IMR-90 (cell line): ENCODE results near the gene KYAT1. TPM values are rescaled to one million over a fixed set of nuclear protein-coding genes. Genes with fewer than 3 reads are reported as not detected.

ENCODE experiments used
- ATAC-seq: fragments of 200-7000 bp; cut with Tn5 transposase; 2 replicates; pipeline ENCODE4 v1.9.1; 2020; ENCODE audit warnings: low read depth, mild to moderate bottlenecking, moderate library complexity
- BruUV-seq: library from RNA; stranded (reverse); fragments of 400-500 nt; replicated peaks from 2 replicates; lab custom pipeline; 2021; lab: Mats Ljungman, UMichigan
- CTCF ChIA-PET: fragments of 300-600 bp; formaldehyde crosslinking; extraction: SDS; loops from one replicate; lab custom pipeline; 2021; ENCODE audit warnings: antibody characterized with exemption; lab: Yijun Ruan, JAX
- POLR2A ChIA-PET: fragments of 300-600 bp; sonication (Branson Sonifier 250); formaldehyde crosslinking; loops from one replicate; lab custom pipeline; 2022; ENCODE audit warnings: antibody characterized with exemption; ENCODE audit not compliant: unreplicated experiment; lab: Charles Lee
- DNase-seq: peaks from one replicate; pipeline ENCODE4 v3.0.0; 2013
- H2AFZ ChIP-seq: replicated peaks from 2 replicates; pipeline ENCODE3; 2013; ENCODE audit warnings: low read length, mild to moderate bottlenecking; ENCODE audit not compliant: poor library complexity
- H2AK5ac ChIP-seq: 2 replicates; pipeline ENCODE4 v1.6.1; 2013; ENCODE audit warnings: low read depth, low read length, inconsistent platforms
- H2AK9ac ChIP-seq: replicated peaks from 2 replicates; pipeline ENCODE3; 2013; ENCODE audit warnings: mild to moderate bottlenecking, low read depth, low read length, moderate library complexity; ENCODE audit not compliant: poor library complexity
- H2BK120ac ChIP-seq: 2 replicates; pipeline ENCODE4 v1.6.1; 2013; ENCODE audit warnings: low read depth, low read length, inconsistent platforms
- H2BK15ac ChIP-seq: 3 replicates; pipeline ENCODE4 v1.6.1; 2013; ENCODE audit warnings: low read depth, low read length, inconsistent platforms
- H2BK20ac ChIP-seq: 2 replicates; pipeline ENCODE4 v1.6.1; 2013; ENCODE audit warnings: low read depth, mild to moderate bottlenecking, inconsistent platforms, low read length, moderate library complexity
- H2BK5ac ChIP-seq: 2 replicates; pipeline ENCODE4 v1.6.1; 2013; ENCODE audit warnings: mild to moderate bottlenecking, low read depth, low read length, inconsistent platforms; ENCODE audit not compliant: poor library complexity, severe bottlenecking
- H3K14ac ChIP-seq: replicated peaks from 2 replicates; pipeline ENCODE4 v1.6.1; 2013; ENCODE audit warnings: low read depth, low read length, inconsistent platforms
- H3K18ac ChIP-seq: 2 replicates; pipeline ENCODE4 v1.6.1; 2013; ENCODE audit warnings: low read depth, low read length, control low read depth
- H3K23ac ChIP-seq: 2 replicates; pipeline ENCODE4 v1.6.1; 2013; ENCODE audit warnings: low read depth, low read length, inconsistent platforms
- H3K27ac ChIP-seq: 2 replicates; pipeline ENCODE4 v1.5.1; 2013; ENCODE audit warnings: mild to moderate bottlenecking, control low read depth, low read length; ENCODE audit not compliant: insufficient read depth
- H3K27me3 ChIP-seq: 2 replicates; pipeline ENCODE4 v1.6.1; 2013; ENCODE audit warnings: low read length; ENCODE audit not compliant: control insufficient read depth, insufficient read depth
- H3K36me3 ChIP-seq: 2 replicates; pipeline ENCODE4 v1.6.1; 2013; ENCODE audit warnings: low read length, mixed read lengths; ENCODE audit not compliant: control insufficient read depth, insufficient read depth
- H3K4ac ChIP-seq: 2 replicates; pipeline ENCODE4 v1.6.1; 2013; ENCODE audit warnings: low read depth, low read length, inconsistent platforms
- H3K4me1 ChIP-seq: 2 replicates; pipeline ENCODE4 v1.6.1; 2013; ENCODE audit warnings: low read length, mixed read lengths; ENCODE audit not compliant: control insufficient read depth, insufficient read depth
- H3K4me2 ChIP-seq: 2 replicates; pipeline ENCODE4 v1.6.1; 2013; ENCODE audit warnings: low read depth, mild to moderate bottlenecking, control low read depth, low read length, moderate library complexity
- H3K4me3 ChIP-seq: 2 replicates; pipeline ENCODE4 v1.5.1; 2013; ENCODE audit warnings: low read depth, mild to moderate bottlenecking, control low read depth, low read length, moderate library complexity; ENCODE audit not compliant: insufficient read depth
- H3K56ac ChIP-seq: 2 replicates; pipeline ENCODE4 v1.6.1; 2013; ENCODE audit warnings: low read length, inconsistent platforms; ENCODE audit not compliant: insufficient read depth; ENCODE audit errors: extremely low read depth
- H3K79me1 ChIP-seq, 2 experiments: 2 replicates each; pipeline ENCODE4 v1.6.1; 2013; ENCODE audit warnings: low read length in 2 of 2, inconsistent platforms in 1 of 2, low read depth in 1 of 2
- H3K9ac ChIP-seq: 2 replicates; pipeline ENCODE4 v1.6.1; 2013; ENCODE audit warnings: low read depth, low read length, control low read depth
- H3K9me1 ChIP-seq: 2 replicates; pipeline ENCODE4 v1.6.1; 2013; ENCODE audit warnings: low read length, inconsistent platforms; ENCODE audit not compliant: insufficient read depth
- H3K9me3 ChIP-seq: 2 replicates; pipeline ENCODE4 v1.6.1; 2013; ENCODE audit warnings: low read length; ENCODE audit not compliant: control insufficient read depth, insufficient read depth
- H4K20me1 ChIP-seq: 2 replicates; pipeline ENCODE4 v1.6.1; 2013; ENCODE audit warnings: low read length, inconsistent platforms; ENCODE audit not compliant: insufficient read depth
- H4K5ac ChIP-seq: 2 replicates; pipeline ENCODE4 v1.6.1; 2013; ENCODE audit warnings: mild to moderate bottlenecking, low read depth, low read length, control low read depth
- H4K8ac ChIP-seq, 2 experiments: 2 replicates each; pipeline ENCODE4 v1.6.1; 2013; ENCODE audit warnings: low read depth in 2 of 2, low read length in 2 of 2, control low read depth in 1 of 2, inconsistent platforms in 1 of 2
- H4K91ac ChIP-seq: 2 replicates; pipeline ENCODE4 v1.6.1; 2013; ENCODE audit warnings: low read depth, low read length, inconsistent platforms; ENCODE audit not compliant: insufficient read depth
- BHLHE40 ChIP-seq: fragments of 150-350 bp; IDR thresholded peaks from 2 replicates; pipeline ENCODE4 v1.6.1; 2016; ENCODE audit warnings: mild to moderate bottlenecking, low read depth, low read length
- CEBPB ChIP-seq: IDR thresholded peaks from 2 replicates; pipeline ENCODE4 v1.6.1; 2012; ENCODE audit warnings: low read depth, low read length, improper control_type of control experiment
- CHD1 ChIP-seq: IDR thresholded peaks from 2 replicates; pipeline ENCODE4 v1.6.1; 2012; ENCODE audit warnings: low read depth, low read length, improper control_type of control experiment
- FOS ChIP-seq: fragments of 150-350 bp; IDR thresholded peaks from 2 replicates; pipeline ENCODE4 v1.6.1; 2016; ENCODE audit warnings: low read depth, low read length
- MAZ ChIP-seq: IDR thresholded peaks from 2 replicates; pipeline ENCODE4 v1.6.1; 2012; ENCODE audit warnings: low read depth, mild to moderate bottlenecking, low read length, improper control_type of control experiment, moderate library complexity, borderline replicate concordance
- MXI1 ChIP-seq: IDR thresholded peaks from 2 replicates; pipeline ENCODE4 v1.6.1; 2012; ENCODE audit warnings: low read depth, mild to moderate bottlenecking, low read length, moderate library complexity, borderline replicate concordance
- POLR2A ChIP-seq: IDR thresholded peaks from 2 replicates; pipeline ENCODE4 v1.6.1; 2012; ENCODE audit warnings: mild to moderate bottlenecking, low read depth, low read length
- RAD21 ChIP-seq: IDR thresholded peaks from 2 replicates; pipeline ENCODE4 v1.6.1; 2012; ENCODE audit warnings: low read length, improper control_type of control experiment
- RCOR1 ChIP-seq: IDR thresholded peaks from 2 replicates; pipeline ENCODE4 v1.6.1; 2012; ENCODE audit warnings: mild to moderate bottlenecking, low read length, improper control_type of control experiment; ENCODE audit not compliant: insufficient replicate concordance
- RFX5 ChIP-seq: IDR thresholded peaks from 2 replicates; pipeline ENCODE4 v1.8.0; 2012; ENCODE audit warnings: low read depth, mild to moderate bottlenecking, low read length, moderate library complexity
- SMC3 ChIP-seq: fragments of 150-350 bp; IDR thresholded peaks from 2 replicates; pipeline ENCODE4 v1.6.1; 2016; ENCODE audit warnings: low read depth, mild to moderate bottlenecking, antibody characterized with exemption, low read length, moderate library complexity
- WGBS, 2 experiments: methylation state at CpG; one replicate each; pipeline versions ENCODE4 v1.1.5 to v1.1.7; 2013; ENCODE audit warnings: missing lambda C conversion rate in 2 of 2; ENCODE audit not compliant: insufficient read length in 1 of 2; ENCODE audit errors: extremely low coverage in 2 of 2; 5-methylcytosine and 5-hydroxymethylcytosine counted together
- dilution Hi-C: fragments of 300-500 bp; cut with HindIII; formaldehyde crosslinking; loops from one replicate; pipeline ENCODE4 v1.14.3; 2018; ENCODE audit warnings: low sequenced_read_pairs; ENCODE audit not compliant: unreplicated experiment
- in situ Hi-C: fragments of 300-500 bp; cut with MboI; formaldehyde crosslinking; loops from 3 replicates; pipeline ENCODE4 v1.14.3; 2019; ENCODE audit warnings: low sequenced_read_pairs, inconsistent platforms, mixed read lengths
- intact Hi-C: fragments of 100-400 bp; cut with micrococcal nuclease; formaldehyde crosslinking; loops from 2 replicates; pipeline ENCODE4 v1.10.0; 2022
- polyA plus RNA-seq, 3 experiments: library from polyadenylated mRNA; depleted of rRNA; stranded (reverse); fragments of >200 nt; gene quantifications; 2 replicates each; pipeline ENCODE4 v1.2.3, GENCODE V29; 2012; ENCODE audit warnings: low replicate concordance in 1 of 3
- total RNA-seq: library from RNA; depleted of rRNA; stranded (reverse); fragments of >200 nt; gene quantifications from 2 replicates; pipeline ENCODE4 v1.2.3, GENCODE V29; 2012
- TF ChIP-seq, protein P1 (sequence below): conservative IDR thresholded peaks from 2 replicates; pipeline ENCODE4 v1.5.1; 2012; ENCODE audit warnings: mild to moderate bottlenecking, low read depth, low read length, improper control_type of control experiment

Gene KYAT1
- total and polyA plus RNA-seq, 2 of the 4 experiments (the other 2 are of a cell fraction): 6.8 to 9.5 TPM

DNA sequence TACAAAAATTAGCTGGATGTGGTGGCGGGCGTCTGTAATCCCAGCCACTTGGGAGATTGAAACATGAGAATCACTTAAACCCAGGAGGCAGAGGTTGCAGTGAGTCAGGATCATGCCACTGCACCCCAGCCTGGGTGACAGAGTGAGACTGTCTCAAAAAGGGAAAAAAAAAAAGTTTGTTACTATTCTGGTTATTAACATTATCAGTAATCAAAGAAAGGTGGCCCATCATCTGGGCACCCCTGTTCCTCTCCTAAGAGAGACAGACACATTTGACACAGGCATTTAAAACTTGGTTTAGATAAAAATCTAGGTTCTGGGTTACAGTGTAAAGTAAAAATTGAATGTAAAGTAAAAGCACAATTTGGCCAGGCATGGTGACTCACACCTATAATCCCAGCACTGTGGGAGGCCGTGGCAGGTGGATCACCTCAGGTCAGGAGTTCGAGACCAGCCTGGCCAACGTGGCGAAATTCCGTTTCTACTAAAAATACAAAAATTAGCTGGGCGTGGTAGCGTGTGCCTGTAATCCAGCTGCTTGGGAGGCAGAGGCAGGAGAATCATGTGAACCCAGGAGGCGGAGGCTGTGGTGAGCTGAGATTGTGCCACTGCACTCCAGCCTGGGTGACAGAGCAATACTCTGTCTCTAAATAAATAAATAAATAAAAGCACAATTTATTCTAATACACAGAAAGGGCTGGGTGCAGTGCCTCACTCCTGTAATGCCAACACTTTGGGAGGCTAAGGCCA is 22.3 kb upstream of the KYAT1 start:
- H3K18ac ChIP-seq: no peak overlapping the region
- BruUV-seq: no TSS peak
- no peak overlapping the region for H2BK120ac ChIP-seq
- H4K8ac ChIP-seq: peak overlapping the region in 1 of 2 experiments; percentile 34; a peak in 1 of 4 replicates
- H3K9me1 ChIP-seq: peaks cover 11% of the 10 kb centered on the region
- H2AK5ac ChIP-seq: peak overlapping the region; percentile 5; the same call in 1 of the 2 replicates
- ATAC-seq (peak; percentile 40; the same call in 1 of the 2 replicates), DNase-seq (peak; percentile 40)
- H3K23ac ChIP-seq: no peak overlapping the region
- in situ Hi-C loops (no loop called here), dilution Hi-C loops (no loop called here), intact Hi-C loops (no loop called here)
- no peak overlapping the region for H2BK20ac ChIP-seq
- peaks cover 21 to 81% of the 10 kb centered on the region in 2 experiments; a peak in 3 of 4 replicates for H3K79me1 ChIP-seq
- H2AFZ ChIP-seq: no peak overlapping the region
- H3K56ac ChIP-seq: no peak overlapping the region
- peaks cover 28% of the 10 kb centered on the region for H3K36me3 ChIP-seq
- 90% methylated on average over 4 of the region's 10 CpGs; no CpG with 5 or more reads in 1 of the 2 experiments for WGBS, 2 experiments
- no peak overlapping the region for H3K4me3 ChIP-seq
- peaks cover 4% of the 10 kb centered on the region for H3K4me1 ChIP-seq
- H2BK15ac ChIP-seq: no peak overlapping the region
- H3K4me2 ChIP-seq: no peak overlapping the region
- H3K4ac ChIP-seq: no peak overlapping the region
- no peaks in the 10 kb centered on the region for H3K27me3 ChIP-seq
- no peak overlapping the region for H3K9ac ChIP-seq
- H3K9me3 ChIP-seq: no peaks in the 10 kb centered on the region
- H4K5ac ChIP-seq: no peak overlapping the region
- POLR2A ChIA-PET: no interaction called here
- H2BK5ac ChIP-seq: peak overlapping the region; percentile 64
- TF ChIP-seq CEBPB: no peak
- no peak for TF ChIP-seq BHLHE40
- TF ChIP-seq, protein P1, sequence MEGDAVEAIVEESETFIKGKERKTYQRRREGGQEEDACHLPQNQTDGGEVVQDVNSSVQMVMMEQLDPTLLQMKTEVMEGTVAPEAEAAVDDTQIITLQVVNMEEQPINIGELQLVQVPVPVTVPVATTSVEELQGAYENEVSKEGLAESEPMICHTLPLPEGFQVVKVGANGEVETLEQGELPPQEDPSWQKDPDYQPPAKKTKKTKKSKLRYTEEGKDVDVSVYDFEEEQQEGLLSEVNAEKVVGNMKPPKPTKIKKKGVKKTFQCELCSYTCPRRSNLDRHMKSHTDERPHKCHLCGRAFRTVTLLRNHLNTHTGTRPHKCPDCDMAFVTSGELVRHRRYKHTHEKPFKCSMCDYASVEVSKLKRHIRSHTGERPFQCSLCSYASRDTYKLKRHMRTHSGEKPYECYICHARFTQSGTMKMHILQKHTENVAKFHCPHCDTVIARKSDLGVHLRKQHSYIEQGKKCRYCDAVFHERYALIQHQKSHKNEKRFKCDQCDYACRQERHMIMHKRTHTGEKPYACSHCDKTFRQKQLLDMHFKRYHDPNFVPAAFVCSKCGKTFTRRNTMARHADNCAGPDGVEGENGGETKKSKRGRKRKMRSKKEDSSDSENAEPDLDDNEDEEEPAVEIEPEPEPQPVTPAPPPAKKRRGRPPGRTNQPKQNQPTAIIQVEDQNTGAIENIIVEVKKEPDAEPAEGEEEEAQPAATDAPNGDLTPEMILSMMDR: no peak
- no peak for TF ChIP-seq RFX5
- TF ChIP-seq MAZ: no peak
- TF ChIP-seq MXI1: no peak
- no peak for TF ChIP-seq SMC3
- no peak for TF ChIP-seq FOS
- no peak for TF ChIP-seq RAD21
- TF ChIP-seq RCOR1: no peak
- no peak for TF ChIP-seq CHD1
- TF ChIP-seq POLR2A: no peak
- no peak overlapping the region for H4K91ac ChIP-seq
- H3K14ac ChIP-seq: no peak overlapping the region
- no peak overlapping the region for H3K27ac ChIP-seq
- no peak overlapping the region for H2AK9ac ChIP-seq
- CTCF ChIA-PET: no interaction called here
- H4K20me1 ChIP-seq: peaks cover 16% of the 10 kb centered on the region
